K562 (cell line): ENCODE measurements around the gene CEP85L. TPM values are rescaled to one million over a fixed set of nuclear protein-coding genes. Genes with fewer than 3 reads are reported as not detected.

Experiments
- ATAC-seq: fragments of 200-7000 bp; cut with Tn5 transposase; 3 replicates; pipeline ENCODE4 v1.9.1; 2020; ENCODE audit warnings: moderate library complexity
- BruUV-seq: library from RNA; stranded (reverse); fragments of 400-500 nt; replicated peaks from 2 replicates; lab custom pipeline; 2021; lab: Mats Ljungman, UMichigan
- CTCF ChIA-PET: fragments of 300-600 bp; formaldehyde crosslinking; extraction: SDS; loops from one replicate; lab custom pipeline; 2021; ENCODE audit warnings: low intra/inter-chr PET ratio; lab: Yijun Ruan, JAX
- POLR2A ChIA-PET: fragments of 300-600, 350-650 bp; sonication (Branson Sonifier 250); formaldehyde crosslinking; extraction: SDS; loops from one replicate; lab custom pipeline; 2021; ENCODE audit warnings: antibody characterized with exemption, inconsistent platforms; lab: Yijun Ruan, JAX
- DNase-seq, 4 experiments: peaks; one replicate each; pipeline versions ENCODE4 v3.0.0 to v3.0.0-alpha.2; 2011 to 2018; ENCODE audit warnings: low spot score in 3 of 4, mixed read lengths in 3 of 4; ENCODE audit errors: extremely low read depth in 1 of 4
- FAIRE-seq: peaks from 2 replicates; lab custom pipeline; 2011; peaks lifted over from hg19 to GRCh38; lab: Jason Lieb, UNC
- H2AFZ ChIP-seq: 2 replicates; pipeline ENCODE4 v1.6.0; 2011; ENCODE audit warnings: low read depth, low read length, control low read depth, inconsistent platforms
- H3K27ac ChIP-seq: fragments of 200-600 bp; 3 replicates; pipeline ENCODE4 v1.8.0; 2011; ENCODE audit warnings: low read depth, mild to moderate bottlenecking, control low read depth, inconsistent platforms, low read length, moderate library complexity, mixed read lengths; ENCODE audit errors: extremely low read depth
- H3K27me3 ChIP-seq, 2 experiments: fragments of 300-600 bp in 1 of 2; 2 replicates in 1 of 2; 3 replicates in 1 of 2; pipeline versions ENCODE4 v1.6.0 to v1.8.0; 2011; ENCODE audit warnings: inconsistent platforms in 2 of 2, low read length in 2 of 2, mild to moderate bottlenecking in 1 of 2, mixed read lengths in 1 of 2, moderate library complexity in 1 of 2; ENCODE audit not compliant: control insufficient read depth in 2 of 2, insufficient read depth in 2 of 2
- H3K36me3 ChIP-seq: fragments of 300-600 bp; 3 replicates; pipeline ENCODE4 v1.8.0; 2011; ENCODE audit warnings: mild to moderate bottlenecking, low read length, inconsistent platforms; ENCODE audit not compliant: control insufficient read depth, insufficient read depth
- H3K4me1 ChIP-seq, 2 experiments: fragments of 200-600 bp in 1 of 2; replicated peaks in 1 of 2; 2 replicates in 1 of 2; 3 replicates in 1 of 2; pipeline versions ENCODE4 v1.5.1 to v1.8.0; 2011; ENCODE audit warnings: inconsistent platforms in 2 of 2, low read length in 2 of 2, mild to moderate bottlenecking in 1 of 2, mixed read lengths in 1 of 2, moderate library complexity in 1 of 2; ENCODE audit not compliant: control insufficient read depth in 2 of 2, insufficient read depth in 2 of 2
- H3K4me2 ChIP-seq: 2 replicates; pipeline ENCODE4 v1.6.1; 2011; ENCODE audit warnings: low read length, control low read depth, inconsistent platforms, mixed read lengths; ENCODE audit not compliant: insufficient read depth
- H3K4me3 ChIP-seq: fragments of 200-600 bp; sonication (generic), shearing (Covaris generic); 2 replicates; pipeline ENCODE4 v1.5.1; 2016; ENCODE audit warnings: control low read depth, inconsistent platforms
- H3K79me2 ChIP-seq: fragments of 200-600 bp; 3 replicates; pipeline ENCODE4 v1.8.0; 2011; ENCODE audit warnings: low read length, inconsistent platforms; ENCODE audit not compliant: control insufficient read depth, insufficient read depth
- H3K9ac ChIP-seq, 2 experiments: 2 replicates each; pipeline versions ENCODE4 v1.6.0 to v1.6.1; 2011; ENCODE audit warnings: low read depth in 2 of 2, low read length in 2 of 2, control low read depth in 1 of 2, inconsistent platforms in 1 of 2, mild to moderate bottlenecking in 1 of 2, mixed read lengths in 1 of 2; ENCODE audit not compliant: insufficient read depth in 1 of 2
- H3K9me1 ChIP-seq: one replicate; pipeline ENCODE4 v1.6.0; 2011; ENCODE audit warnings: inconsistent platforms, mild to moderate bottlenecking, low read length, moderate library complexity; ENCODE audit not compliant: control insufficient read depth, insufficient read depth
- H3K9me3 ChIP-seq: replicated peaks from 2 replicates; pipeline ENCODE4 v1.5.1; 2011; ENCODE audit warnings: low read depth, low read length, inconsistent platforms; ENCODE audit not compliant: control insufficient read depth, insufficient read depth
- H4K20me1 ChIP-seq: replicated peaks from 2 replicates; pipeline ENCODE4 v1.6.1; 2011; ENCODE audit warnings: low read length, inconsistent platforms, mixed read lengths; ENCODE audit not compliant: control insufficient read depth, insufficient read depth
- ZNF224 ChIP-seq: sonication (generic); formaldehyde crosslinking; IDR thresholded peaks from 2 replicates; pipeline ENCODE4 v1.8.0; 2022; ENCODE audit warnings: mild to moderate bottlenecking, missing genetic modification reagents
- WGBS: fragments of 100-300 bp; shearing (Covaris generic); methylation state at CpG from one replicate; pipeline ENCODE4 v1.1.6; 2016; ENCODE audit warnings: low coverage, mixed read lengths; ENCODE audit not compliant: insufficient coverage; ENCODE audit errors: missing lambda C conversion rate; 5-methylcytosine and 5-hydroxymethylcytosine counted together
- in situ Hi-C: fragments of 300-500 bp; cut with MboI; formaldehyde crosslinking; loops from 4 replicates; pipeline ENCODE4 v1.15.0; 2018; ENCODE audit warnings: inconsistent platforms, mixed read lengths
- intact Hi-C: fragments of 100-400 bp; cut with micrococcal nuclease; formaldehyde crosslinking; loops from 2 replicates; pipeline ENCODE4 v1.14.2; 2022
- polyA plus RNA-seq, 8 experiments: library from polyadenylated mRNA; depleted of rRNA in 4 of 8; stranded (reverse) in 5 of 8; unstranded in 3 of 8; fragments of >200 nt; fragmentation: Nextera tagmentation in 2 of 8; fragmentation: Illumina TruSeq in 1 of 8; extraction: Ambion mirVana in 2 of 8; extraction: Trizol in 1 of 8; gene quantifications; 2 replicates each; pipeline versions ENCODE4 v1.2.1 to v1.2.3, GENCODE V29; 2011 to 2014; ENCODE audit warnings: inconsistent platforms in 1 of 8, missing spikeins in 1 of 8
- total RNA-seq, 7 experiments: library from RNA; depleted of rRNA in 6 of 7; stranded (reverse); fragments of >200 nt in 6 of 7; fragmentation: Illumina TruSeq in 2 of 7; extraction: Trizol in 2 of 7; gene quantifications; 2 replicates each; pipeline versions ENCODE4 v1.2.1 to v1.2.3, GENCODE V29; 2011 to 2021; ENCODE audit warnings: low replicate concordance in 1 of 7
- TF ChIP-seq, protein P1 (sequence below), 2 experiments: fragments of 450-650 bp; IDR thresholded peaks; 2 replicates each; pipeline ENCODE4 v1.6.1; 2018; ENCODE audit warnings: mild to moderate bottlenecking in 2 of 2, low read depth in 1 of 2; ENCODE audit not compliant: partially characterized antibody in 2 of 2

Gene CEP85L
- total and polyA plus RNA-seq, 9 of the 15 experiments (the other 6 are each of a cell fraction or from before 2014, with no cell fraction given): 4.5 to 15.8 (median 8.3) TPM

DNA sequence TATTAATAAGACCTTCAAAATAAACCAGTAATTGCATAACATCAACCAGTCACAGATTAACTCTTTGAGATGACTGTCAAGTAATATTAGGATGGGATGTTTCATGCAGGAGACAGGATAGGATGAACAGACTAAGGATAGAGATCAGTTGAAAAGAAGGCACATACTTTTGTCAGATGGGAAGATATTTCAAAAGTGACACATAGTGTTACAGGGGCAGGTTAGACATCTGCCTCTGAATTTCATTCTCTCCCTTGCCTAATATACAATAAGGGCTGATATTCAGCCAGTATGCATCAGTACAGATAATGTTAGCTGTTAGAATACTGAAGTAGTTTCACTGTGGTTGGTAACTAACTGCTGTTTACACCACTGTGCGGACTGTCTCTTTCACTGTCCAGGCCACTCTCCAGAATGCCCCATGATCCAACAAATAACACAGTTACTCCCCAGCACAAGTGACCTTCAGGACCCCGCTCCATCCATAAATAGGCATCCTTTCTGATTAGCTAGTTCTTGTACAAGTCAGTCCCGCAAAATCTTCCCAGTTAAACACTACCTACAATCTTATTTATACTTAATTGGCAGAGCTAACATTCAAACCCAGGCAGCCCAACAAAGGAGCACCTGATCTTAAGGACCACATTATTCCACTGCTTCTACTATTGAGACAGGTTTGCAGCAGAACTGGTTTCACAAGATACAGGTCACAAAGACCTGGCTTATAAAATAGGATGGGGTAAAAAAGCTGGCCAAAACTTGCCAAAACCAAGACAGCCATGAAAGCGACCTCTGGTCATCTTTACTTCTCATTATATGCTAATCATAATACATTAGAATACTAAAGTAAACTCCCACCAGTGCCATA lies 125.2 kb downstream of the CEP85L start:
- DNase-seq (no peak), ATAC-seq (no peak), FAIRE-seq (no peak)
- Histone ChIP-seq H3K9me1 (no peaks in the 10 kb centered on the region), H3K4me3 (no peak overlapping the region), H3K4me1 (no peaks in the 10 kb centered on the region), H2AFZ (no peak overlapping the region), H3K79me2 (0 out of 3 replicates have a peak, but pooled peaks cover 6% of the 10 kb centered on the region), H3K9ac (no peak overlapping the region), H3K4me2 (no peak overlapping the region), H3K36me3 (peaks cover 3% of the 10 kb centered on the region; the same call in 1 of the 3 replicates), H3K9me3 (0 out of 2 replicates have a peak, but pooled peaks cover 3% of the 10 kb centered on the region), H3K27me3 (no peaks in the 10 kb centered on the region), H4K20me1 (no peaks in the 10 kb centered on the region), H3K27ac (no peak overlapping the region)
- WGBS: 84% methylated on average over 4 of the region's 4 CpGs
- in situ Hi-C loops: no loop called here
- no peak for TF ChIP-seq ZNF224
- TF ChIP-seq, protein P1, sequence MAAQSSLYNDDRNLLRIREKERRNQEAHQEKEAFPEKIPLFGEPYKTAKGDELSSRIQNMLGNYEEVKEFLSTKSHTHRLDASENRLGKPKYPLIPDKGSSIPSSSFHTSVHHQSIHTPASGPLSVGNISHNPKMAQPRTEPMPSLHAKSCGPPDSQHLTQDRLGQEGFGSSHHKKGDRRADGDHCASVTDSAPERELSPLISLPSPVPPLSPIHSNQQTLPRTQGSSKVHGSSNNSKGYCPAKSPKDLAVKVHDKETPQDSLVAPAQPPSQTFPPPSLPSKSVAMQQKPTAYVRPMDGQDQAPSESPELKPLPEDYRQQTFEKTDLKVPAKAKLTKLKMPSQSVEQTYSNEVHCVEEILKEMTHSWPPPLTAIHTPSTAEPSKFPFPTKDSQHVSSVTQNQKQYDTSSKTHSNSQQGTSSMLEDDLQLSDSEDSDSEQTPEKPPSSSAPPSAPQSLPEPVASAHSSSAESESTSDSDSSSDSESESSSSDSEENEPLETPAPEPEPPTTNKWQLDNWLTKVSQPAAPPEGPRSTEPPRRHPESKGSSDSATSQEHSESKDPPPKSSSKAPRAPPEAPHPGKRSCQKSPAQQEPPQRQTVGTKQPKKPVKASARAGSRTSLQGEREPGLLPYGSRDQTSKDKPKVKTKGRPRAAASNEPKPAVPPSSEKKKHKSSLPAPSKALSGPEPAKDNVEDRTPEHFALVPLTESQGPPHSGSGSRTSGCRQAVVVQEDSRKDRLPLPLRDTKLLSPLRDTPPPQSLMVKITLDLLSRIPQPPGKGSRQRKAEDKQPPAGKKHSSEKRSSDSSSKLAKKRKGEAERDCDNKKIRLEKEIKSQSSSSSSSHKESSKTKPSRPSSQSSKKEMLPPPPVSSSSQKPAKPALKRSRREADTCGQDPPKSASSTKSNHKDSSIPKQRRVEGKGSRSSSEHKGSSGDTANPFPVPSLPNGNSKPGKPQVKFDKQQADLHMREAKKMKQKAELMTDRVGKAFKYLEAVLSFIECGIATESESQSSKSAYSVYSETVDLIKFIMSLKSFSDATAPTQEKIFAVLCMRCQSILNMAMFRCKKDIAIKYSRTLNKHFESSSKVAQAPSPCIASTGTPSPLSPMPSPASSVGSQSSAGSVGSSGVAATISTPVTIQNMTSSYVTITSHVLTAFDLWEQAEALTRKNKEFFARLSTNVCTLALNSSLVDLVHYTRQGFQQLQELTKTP (IDR thresholded peaks at IDR 0.05; ENCODE audit: low read depth in 1 of 2, partially characterized antibody in 2 of 2): no peak
- ChIA-PET CTCF (no interaction called here), POLR2A (no interaction called here)
- intact Hi-C loops: no loop called here
- no TSS peak for BruUV-seq
